IMR-90 (cell line): ENCODE measurements around the gene TMEM144.
"Not testable (repeated sequence)": the region's sequence is repeated elsewhere in the genome, so short reads cannot be mapped to it uniquely, and the experiment has no call there.

Experiments
- CEBPB ChIP-seq: IDR thresholded peaks from 2 replicates; pipeline ENCODE4 v1.6.1; 2012; ENCODE audit warnings: low read depth, low read length, improper control_type of control experiment
- MAFK ChIP-seq: IDR thresholded peaks from 2 replicates; pipeline ENCODE4 v1.6.1; 2012; ENCODE audit warnings: low read depth, low read length, improper control_type of control experiment
- SMC3 ChIP-seq: fragments of 150-350 bp; IDR thresholded peaks from 2 replicates; pipeline ENCODE4 v1.6.1; 2016; ENCODE audit warnings: low read depth, mild to moderate bottlenecking, antibody characterized with exemption, low read length, moderate library complexity
- TF ChIP-seq, protein P1 (sequence below): conservative IDR thresholded peaks from 2 replicates; pipeline ENCODE4 v1.5.1; 2012; ENCODE audit warnings: mild to moderate bottlenecking, low read depth, low read length, improper control_type of control experiment

DNA sequence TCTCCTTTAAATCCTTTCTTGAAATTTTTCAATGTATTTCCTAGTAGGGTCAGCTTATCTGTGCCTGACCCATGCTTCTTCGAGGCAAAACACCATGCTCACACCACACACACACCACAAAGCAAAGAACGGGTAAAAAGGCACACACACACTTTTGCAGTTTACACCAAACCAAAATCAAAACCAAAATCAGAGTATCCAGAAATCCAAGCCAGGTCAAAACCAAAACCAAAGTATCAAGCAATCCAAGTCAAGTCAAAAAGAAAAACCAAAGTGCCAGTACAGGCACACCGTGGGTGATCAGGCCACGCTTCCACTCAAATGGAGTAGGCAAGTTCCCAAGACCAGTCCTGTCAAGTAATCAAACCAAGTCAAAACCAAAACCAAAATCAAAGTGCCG lies 17.6 kb downstream of the TMEM144 start:
- TF ChIP-seq, protein P1, sequence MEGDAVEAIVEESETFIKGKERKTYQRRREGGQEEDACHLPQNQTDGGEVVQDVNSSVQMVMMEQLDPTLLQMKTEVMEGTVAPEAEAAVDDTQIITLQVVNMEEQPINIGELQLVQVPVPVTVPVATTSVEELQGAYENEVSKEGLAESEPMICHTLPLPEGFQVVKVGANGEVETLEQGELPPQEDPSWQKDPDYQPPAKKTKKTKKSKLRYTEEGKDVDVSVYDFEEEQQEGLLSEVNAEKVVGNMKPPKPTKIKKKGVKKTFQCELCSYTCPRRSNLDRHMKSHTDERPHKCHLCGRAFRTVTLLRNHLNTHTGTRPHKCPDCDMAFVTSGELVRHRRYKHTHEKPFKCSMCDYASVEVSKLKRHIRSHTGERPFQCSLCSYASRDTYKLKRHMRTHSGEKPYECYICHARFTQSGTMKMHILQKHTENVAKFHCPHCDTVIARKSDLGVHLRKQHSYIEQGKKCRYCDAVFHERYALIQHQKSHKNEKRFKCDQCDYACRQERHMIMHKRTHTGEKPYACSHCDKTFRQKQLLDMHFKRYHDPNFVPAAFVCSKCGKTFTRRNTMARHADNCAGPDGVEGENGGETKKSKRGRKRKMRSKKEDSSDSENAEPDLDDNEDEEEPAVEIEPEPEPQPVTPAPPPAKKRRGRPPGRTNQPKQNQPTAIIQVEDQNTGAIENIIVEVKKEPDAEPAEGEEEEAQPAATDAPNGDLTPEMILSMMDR: not testable (repeated sequence)
- not testable (repeated sequence) for TF ChIP-seq SMC3, CEBPB, MAFK
